ENCODE data around the gene SHANK3.

DNA sequence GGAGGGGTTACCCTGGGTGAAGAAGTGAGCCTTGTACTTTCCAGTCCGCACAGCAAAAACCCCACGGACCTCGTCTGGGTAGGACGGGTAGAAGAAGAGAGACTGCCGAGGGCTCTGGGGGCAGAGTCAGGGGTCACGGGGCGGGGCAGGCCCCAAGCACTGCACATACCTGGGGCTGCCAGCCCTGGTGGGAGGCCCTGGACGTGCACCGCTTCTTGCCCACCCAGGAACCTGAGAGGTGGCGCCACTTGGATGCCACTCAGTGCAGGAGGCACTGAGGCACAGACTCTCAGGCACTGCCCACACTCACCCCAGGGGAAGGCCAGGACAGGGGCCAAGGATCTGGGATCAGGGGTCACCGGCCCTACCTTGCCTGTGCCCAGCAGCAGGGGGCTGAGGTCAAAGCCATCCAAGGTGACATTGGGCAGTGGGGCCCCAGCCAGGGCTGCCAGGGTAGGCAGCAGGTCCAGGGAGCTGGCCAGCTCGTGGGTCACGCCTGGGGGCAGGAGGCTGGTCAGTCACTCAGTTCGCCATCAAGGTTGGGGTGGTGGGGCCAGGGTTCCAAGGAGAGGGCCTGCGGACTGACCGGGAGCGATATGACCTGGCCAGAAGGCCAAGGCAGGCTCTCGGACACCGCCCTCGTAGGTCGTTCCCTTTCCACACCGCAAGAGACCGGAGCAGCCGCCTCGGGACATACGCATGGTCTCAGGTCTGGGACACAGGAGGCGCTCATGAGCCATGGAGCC, 46.9 kb upstream of the SHANK3 start:
- TF ChIP-seq EZH2 (IDR thresholded peaks at IDR 0.05; ENCODE audit: insufficient read depth, poor library complexity, severe bottlenecking) (no peak), EZH2phosphoT487 (IDR thresholded peaks at IDR 0.05; ENCODE audit: insufficient read depth, low read depth) (no peak)

Measured in GM23248 (cell line).